ENCODE data around the gene TIE1.

DNA sequence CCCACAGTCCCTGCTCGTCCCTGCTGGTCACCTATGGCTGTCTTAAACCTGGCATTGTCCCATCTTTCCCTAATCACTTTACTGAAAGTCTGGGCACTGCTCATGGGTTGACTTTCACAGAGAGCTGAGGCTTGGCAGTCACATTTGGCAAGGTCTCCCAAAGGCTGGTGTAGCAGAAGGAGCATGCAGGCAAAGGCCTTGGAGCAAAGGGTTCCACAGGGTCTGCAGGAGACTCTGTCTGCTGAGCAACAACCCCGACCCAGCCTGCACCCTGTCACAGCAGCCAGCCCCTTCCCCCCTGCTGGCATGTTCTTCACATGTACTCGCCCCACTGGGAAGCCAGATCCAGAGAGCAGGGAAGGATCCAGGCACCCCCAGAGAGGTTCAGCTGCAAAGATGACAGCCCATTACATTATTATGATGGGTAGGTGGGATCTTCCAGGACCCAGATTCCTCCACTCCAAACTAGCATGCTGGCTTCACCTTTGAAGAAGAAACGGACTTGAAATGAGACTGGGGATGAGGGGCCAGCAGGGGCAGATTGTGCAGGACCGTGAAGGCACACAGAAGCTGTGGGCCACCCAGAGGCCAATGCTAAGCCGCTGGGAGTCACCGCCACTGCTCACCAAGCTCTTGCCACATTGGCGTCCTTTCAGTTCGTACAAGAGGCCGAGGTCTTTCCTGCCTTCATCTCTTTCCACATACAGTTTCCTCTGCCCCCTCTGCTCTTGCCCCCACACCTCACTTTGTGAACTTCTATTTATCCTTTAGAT, 45.2 kb upstream of the TIE1 start:
- TF ChIP-seq, protein P1, sequence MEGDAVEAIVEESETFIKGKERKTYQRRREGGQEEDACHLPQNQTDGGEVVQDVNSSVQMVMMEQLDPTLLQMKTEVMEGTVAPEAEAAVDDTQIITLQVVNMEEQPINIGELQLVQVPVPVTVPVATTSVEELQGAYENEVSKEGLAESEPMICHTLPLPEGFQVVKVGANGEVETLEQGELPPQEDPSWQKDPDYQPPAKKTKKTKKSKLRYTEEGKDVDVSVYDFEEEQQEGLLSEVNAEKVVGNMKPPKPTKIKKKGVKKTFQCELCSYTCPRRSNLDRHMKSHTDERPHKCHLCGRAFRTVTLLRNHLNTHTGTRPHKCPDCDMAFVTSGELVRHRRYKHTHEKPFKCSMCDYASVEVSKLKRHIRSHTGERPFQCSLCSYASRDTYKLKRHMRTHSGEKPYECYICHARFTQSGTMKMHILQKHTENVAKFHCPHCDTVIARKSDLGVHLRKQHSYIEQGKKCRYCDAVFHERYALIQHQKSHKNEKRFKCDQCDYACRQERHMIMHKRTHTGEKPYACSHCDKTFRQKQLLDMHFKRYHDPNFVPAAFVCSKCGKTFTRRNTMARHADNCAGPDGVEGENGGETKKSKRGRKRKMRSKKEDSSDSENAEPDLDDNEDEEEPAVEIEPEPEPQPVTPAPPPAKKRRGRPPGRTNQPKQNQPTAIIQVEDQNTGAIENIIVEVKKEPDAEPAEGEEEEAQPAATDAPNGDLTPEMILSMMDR (IDR thresholded peaks at IDR 0.05): no peak
- TF ChIP-seq POLR2AphosphoS5 (IDR thresholded peaks at IDR 0.05) (no peak), POLR2A (IDR thresholded peaks at IDR 0.05) (no peak)
